Sigmoid colon (tissue), 3 donors: ENCODE measurements around the gene SNX8.

Experiments used
- POLR2A ChIP-seq, 2 donors: fragments of 450-650 bp; IDR thresholded peaks; one replicate each; pipeline ENCODE4 v1.6.1; 2016; ENCODE audit warnings: antibody characterized with exemption in 2 of 2, mild to moderate bottlenecking in 2 of 2, moderate library complexity in 2 of 2
- TF ChIP-seq, protein P1 (sequence below), 4 experiments: fragments of 450-650 bp in 3 of 4; fragments of 200-600 bp in 1 of 4; IDR thresholded peaks; one replicate each; pipeline ENCODE4 v1.5.1; 2016 to 2019; ENCODE audit warnings: antibody characterized with exemption in 4 of 4, mild to moderate bottlenecking in 3 of 4, moderate library complexity in 2 of 4

DNA sequence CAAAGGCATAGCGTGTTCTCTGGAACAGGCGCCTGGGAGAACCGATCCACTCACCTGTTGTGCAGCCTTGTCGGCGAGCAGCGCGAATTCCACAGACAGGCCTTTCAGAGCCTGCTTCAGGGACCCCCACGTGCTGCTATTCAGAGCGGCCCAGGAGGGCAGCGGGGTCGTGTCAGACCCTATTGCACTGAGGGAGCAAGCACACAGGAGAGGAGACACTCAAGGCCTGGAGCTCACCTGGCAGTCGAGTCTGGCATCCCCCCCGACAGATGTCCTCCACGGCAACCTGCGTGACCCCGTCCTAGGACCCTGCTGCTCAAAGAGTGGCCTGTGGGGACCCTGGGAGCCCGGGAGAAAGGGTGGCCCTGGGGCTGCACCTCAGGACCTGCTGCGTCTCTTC lies 51.1 kb downstream of the SNX8 start:
- TF ChIP-seq, protein P1, sequence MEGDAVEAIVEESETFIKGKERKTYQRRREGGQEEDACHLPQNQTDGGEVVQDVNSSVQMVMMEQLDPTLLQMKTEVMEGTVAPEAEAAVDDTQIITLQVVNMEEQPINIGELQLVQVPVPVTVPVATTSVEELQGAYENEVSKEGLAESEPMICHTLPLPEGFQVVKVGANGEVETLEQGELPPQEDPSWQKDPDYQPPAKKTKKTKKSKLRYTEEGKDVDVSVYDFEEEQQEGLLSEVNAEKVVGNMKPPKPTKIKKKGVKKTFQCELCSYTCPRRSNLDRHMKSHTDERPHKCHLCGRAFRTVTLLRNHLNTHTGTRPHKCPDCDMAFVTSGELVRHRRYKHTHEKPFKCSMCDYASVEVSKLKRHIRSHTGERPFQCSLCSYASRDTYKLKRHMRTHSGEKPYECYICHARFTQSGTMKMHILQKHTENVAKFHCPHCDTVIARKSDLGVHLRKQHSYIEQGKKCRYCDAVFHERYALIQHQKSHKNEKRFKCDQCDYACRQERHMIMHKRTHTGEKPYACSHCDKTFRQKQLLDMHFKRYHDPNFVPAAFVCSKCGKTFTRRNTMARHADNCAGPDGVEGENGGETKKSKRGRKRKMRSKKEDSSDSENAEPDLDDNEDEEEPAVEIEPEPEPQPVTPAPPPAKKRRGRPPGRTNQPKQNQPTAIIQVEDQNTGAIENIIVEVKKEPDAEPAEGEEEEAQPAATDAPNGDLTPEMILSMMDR (IDR thresholded peaks at IDR 0.05) = no peak
- no peak for TF ChIP-seq POLR2A (IDR thresholded peaks at IDR 0.05)
